ENCODE measurements around the gene ENPP3. TPM values are rescaled to one million over a fixed set of nuclear protein-coding genes. Genes with fewer than 3 reads are reported as not detected.

ENPP3 gene
- total RNA-seq, 2 experiments from 2014 or later, result 1.3 to 2.3 TPM

GRCh38 chr6:131635384-131636340, 1.4 kb upstream of the ENPP3 start:
- CTCF ChIA-PET (ENCODE audit: unreplicated experiment), result interaction anchor here (2.1 kb wide), 1 partner anchor 8 kb away, joined by 13 read pairs; the partner anchor contains the start of gene MED23
- BruUV-seq (replicated peaks), result no TSS peak
- H3K27ac ChIP-seq (ENCODE audit: low read depth, low read length, poor library complexity, severe bottlenecking), result peak overlapping the region; percentile 26
- no peaks in the 10 kb centered on the region for H3K9me3 ChIP-seq (ENCODE audit: low read length)
- peak; percentile 66 for DNase-seq (ENCODE audit: low spot score)
- peaks cover 36% of the 10 kb centered on the region for H3K4me1 ChIP-seq (ENCODE audit: insufficient read depth, low read length, poor library complexity, severe bottlenecking)
- H3K79me2 ChIP-seq (ENCODE audit: insufficient read depth, low read depth, low read length), result no peaks in the 10 kb centered on the region
- H3K4me3 ChIP-seq (ENCODE audit: low read depth, low read length, poor library complexity, severe bottlenecking), result peak overlapping the region; percentile 45
- POLR2A ChIA-PET, result interaction anchor here (0.5 to 2.0 kb wide), 4 partner anchors 8 to 656 kb away, joined by 3 to 13 read pairs (median 4); partner anchors contain the start of gene MED23
- H4K20me1 ChIP-seq (ENCODE audit: insufficient read depth, low read length), result no peaks in the 10 kb centered on the region
- H3K9me2 ChIP-seq (ENCODE audit: insufficient read depth, low read length), result no peaks in the 10 kb centered on the region
- H3K4me2 ChIP-seq (ENCODE audit: low read length), result peak overlapping the region; percentile 60
- no peaks in the 10 kb centered on the region for H3K36me3 ChIP-seq (ENCODE audit: insufficient read depth, low read length)
- peak overlapping the region; percentile 93 for H2AFZ ChIP-seq (ENCODE audit: low read length)
- intact Hi-C loops (cut with micrococcal nuclease; ENCODE audit: unreplicated experiment), result no loop called here
- no peak for TF ChIP-seq CTCF (conservative IDR thresholded peaks at IDR 0.05; ENCODE audit: low read length)
- TF ChIP-seq EZH2phosphoT487 (IDR thresholded peaks at IDR 0.05; ENCODE audit: borderline replicate concordance, low read depth, low read length), result no peak

- Histone ChIP-seq H3K79me2 (ENCODE audit: insufficient read depth, low read depth, low read length) (no peaks in the 10 kb centered on the region), H3K27ac (ENCODE audit: low read depth, low read length, poor library complexity, severe bottlenecking) (no peak overlapping the region), H3K9me2 (ENCODE audit: insufficient read depth, low read length) (no peaks in the 10 kb centered on the region), H4K20me1 (ENCODE audit: insufficient read depth, low read length) (no peaks in the 10 kb centered on the region), H3K9me3 (ENCODE audit: low read length) (no peaks in the 10 kb centered on the region), H3K4me2 (ENCODE audit: low read length) (peak overlapping the region; percentile 60), H3K4me3 (ENCODE audit: low read depth, low read length, poor library complexity, severe bottlenecking) (peak overlapping the region; percentile 62), H3K36me3 (ENCODE audit: insufficient read depth, low read length) (no peaks in the 10 kb centered on the region; the same call in 1 of the 2 replicates), H2AFZ (ENCODE audit: low read length) (peak overlapping the region; percentile 81), H3K4me1 (ENCODE audit: insufficient read depth, low read length, poor library complexity, severe bottlenecking) (peaks cover 36% of the 10 kb centered on the region)
- BruUV-seq (replicated peaks), result no TSS peak
- TF ChIP-seq CTCF (conservative IDR thresholded peaks at IDR 0.05; ENCODE audit: low read length) (no peak), EZH2phosphoT487 (IDR thresholded peaks at IDR 0.05; ENCODE audit: borderline replicate concordance, low read depth, low read length) (no peak)
- intact Hi-C loops (cut with micrococcal nuclease; ENCODE audit: unreplicated experiment), result no loop called here
- POLR2A ChIA-PET, result interaction anchor here (1.7 to 3.0 kb wide), 2 partner anchors 10 to 11 kb away, joined by 4 to 24 read pairs; partner anchors contain the start of gene MED23
- CTCF ChIA-PET (ENCODE audit: unreplicated experiment), result no interaction called here
- peak; percentile 35 for DNase-seq (ENCODE audit: low spot score)
Observed at GRCh38 chr6:131638013-131638412, 911 bp downstream of the ENPP3 start.

All from OCI-LY7 (cell line).